ENCODE data around the gene BOD1L1.
"Not testable (repeated sequence)": the region's sequence is repeated elsewhere in the genome, so short reads cannot be mapped to it uniquely, and the experiment has no call there.

The BOD1L1 gene

GRCh38 chr4:13618212-13618806 lies 9.2 kb downstream of the BOD1L1 start:
- no peak for DNase-seq

DNA sequence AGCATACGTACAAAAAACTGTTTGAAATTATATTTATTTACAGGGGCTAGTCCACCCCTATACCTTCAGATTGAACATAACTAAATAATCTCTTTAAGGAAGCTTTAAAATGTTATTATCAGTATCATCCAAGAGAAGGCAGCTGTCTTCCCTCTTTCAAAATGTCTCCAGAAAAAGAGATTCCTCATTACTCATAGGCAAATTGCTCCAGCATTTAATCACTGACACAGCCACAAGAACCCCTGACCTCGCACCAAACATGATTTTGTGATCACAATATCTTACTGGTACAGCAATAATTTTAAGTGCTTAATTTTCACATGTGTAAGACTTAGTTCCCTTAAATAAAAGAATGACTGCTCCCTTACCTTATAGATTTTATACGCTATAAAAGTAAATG lies 9.7 kb downstream of the BOD1L1 start:
- no peak for DNase-seq

DNA sequence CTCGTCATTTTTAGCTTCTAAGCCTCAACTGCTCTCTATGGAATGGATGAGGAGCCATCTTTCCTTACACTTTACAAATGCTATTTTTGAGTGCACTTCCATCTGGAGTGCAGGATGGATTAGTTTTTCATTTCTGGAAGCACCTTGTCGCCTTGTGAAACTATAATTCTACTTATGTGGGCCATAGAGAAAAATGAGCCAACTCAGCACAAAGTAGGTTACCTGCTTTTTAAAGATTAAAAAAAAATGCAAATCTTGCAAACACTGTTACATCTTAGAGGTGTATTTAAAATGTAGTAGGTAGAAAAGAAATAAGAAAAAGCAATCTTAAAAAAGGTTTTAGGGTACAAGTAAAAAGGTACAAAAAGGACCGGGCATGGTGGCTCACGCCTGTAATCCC lies 10.9 kb downstream of the BOD1L1 start:
- DNase-seq, result no peak

DNA sequence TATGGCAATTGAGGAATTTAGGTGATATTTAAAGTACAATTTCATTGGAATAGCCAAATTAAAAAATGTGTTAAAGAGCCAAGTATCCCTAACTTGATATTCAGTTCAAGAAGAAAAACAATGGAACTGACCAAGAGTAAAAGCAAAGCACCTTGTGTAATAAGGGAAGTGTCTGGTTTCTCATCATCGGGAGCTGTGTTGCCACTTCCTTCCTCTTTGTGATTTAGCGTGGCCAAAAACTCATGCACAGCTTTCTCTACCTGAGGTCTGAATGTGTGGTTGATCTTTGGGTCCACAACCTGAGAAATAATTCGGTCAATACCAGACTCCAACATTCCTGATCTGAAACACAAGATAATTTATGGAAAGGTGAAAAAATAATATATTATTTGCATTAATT lies 12.4 kb downstream of the BOD1L1 start:
- DNase-seq, result no peak

- no peak for DNase-seq
These were observed 15.0 kb downstream of the BOD1L1 start for GRCh38 chr4:13612569-13612968.

DNA sequence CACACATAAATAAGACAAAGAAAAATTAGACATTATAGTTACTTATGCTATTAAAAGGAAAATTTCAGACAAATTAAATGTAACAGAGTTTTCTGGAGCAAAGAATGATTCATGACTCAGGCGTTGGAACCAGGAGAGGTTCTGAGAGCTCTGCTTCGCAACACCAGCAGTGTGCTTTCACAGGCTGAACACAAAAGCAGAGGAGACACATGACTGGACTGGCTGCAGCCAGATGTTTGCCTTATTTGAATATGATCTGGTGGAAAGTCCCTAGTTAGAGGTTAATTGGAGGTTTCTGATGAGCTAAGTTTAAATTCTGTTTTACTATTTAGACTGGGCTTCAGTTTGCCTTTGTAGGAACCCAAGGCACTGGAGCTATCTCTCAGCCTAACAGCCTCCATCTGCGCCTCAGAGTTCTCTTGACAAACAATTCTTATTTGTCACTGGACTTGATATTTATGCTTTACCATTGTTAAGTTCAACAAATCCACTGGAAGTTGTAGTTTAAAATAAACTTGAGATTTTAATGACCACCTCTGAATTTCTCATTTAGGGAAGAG lies 16.2 kb downstream of the BOD1L1 start:
- DNase-seq, result no peak

- no peak for DNase-seq
These were observed 22.2 kb downstream of the BOD1L1 start for GRCh38 chr4:13605330-13605729.

DNA sequence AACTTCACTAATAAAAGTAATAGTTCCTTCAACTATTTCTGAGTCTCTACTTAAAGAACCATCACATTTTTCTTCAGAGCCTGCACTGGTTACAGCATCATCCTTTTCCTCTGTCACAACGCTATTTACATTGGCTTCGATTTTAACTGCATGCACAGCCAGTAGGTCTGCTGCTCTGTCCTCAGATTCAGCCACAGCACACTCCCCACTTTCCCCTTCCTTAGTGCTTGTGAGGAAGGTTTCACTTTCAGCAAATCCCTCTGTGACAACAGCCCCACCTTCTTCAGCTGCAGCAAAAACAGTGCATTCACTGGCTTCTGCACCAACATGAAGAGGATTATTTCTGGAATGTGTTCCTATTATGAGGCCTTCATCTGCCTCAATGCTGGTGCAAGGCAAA lies 25.7 kb downstream of the BOD1L1 start:
- DNase-seq, result no peak

DNA sequence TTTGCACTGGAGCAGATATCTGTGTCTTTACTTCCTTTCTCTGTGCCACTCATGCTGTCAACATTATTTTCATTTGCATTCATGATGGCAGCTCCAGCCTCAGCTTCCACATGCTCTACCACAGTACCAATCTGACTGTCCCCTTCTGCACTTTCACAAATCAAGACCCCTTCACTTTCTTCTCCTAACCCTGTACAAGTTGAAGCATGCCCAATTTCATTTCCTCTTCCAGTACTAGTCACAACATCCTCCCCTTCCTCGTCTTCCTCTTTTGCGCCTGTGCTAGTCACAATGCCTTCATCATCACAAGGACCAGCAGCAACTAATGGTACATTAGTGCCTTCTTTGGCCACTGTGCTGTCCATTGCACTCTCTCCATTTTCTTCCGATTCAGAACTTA lies 26.5 kb downstream of the BOD1L1 start:
- DNase-seq, result no peak

GRCh38 chr4:13599159-13599558 lies 28.4 kb downstream of the BOD1L1 start:
- no peak for DNase-seq

- no peak for DNase-seq
These were observed 29.9 kb downstream of the BOD1L1 start for GRCh38 chr4:13597604-13598003.

- DNase-seq, result no peak
These were observed 30.4 kb downstream of the BOD1L1 start for GRCh38 chr4:13597141-13597540.

DNA sequence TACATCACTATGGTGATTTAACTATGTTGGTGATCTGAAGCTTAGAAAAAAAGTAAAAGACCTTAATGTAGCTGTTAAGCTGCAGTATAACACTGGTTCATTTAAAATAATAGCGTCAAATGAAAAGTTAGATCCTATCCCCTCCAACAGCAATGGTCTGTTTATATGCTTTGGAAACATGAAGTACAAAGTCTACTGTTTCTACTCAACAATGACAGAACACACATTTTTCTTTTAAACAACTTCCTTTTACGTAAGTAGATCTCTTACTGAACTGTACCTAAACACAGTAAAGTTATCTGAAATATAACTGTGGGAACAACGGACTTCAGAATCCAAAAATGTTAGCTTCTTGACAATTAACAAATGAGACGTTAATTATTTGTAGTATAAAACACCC lies 35.3 kb downstream of the BOD1L1 start:
- no peak for DNase-seq

GRCh38 chr4:13590766-13591165 lies 36.8 kb downstream of the BOD1L1 start:
- no peak for DNase-seq

GRCh38 chr4:13588954-13589353 lies 38.6 kb downstream of the BOD1L1 start:
- DNase-seq, result no peak

- DNase-seq, result no peak
These were observed 43.0 kb downstream of the BOD1L1 start for GRCh38 chr4:13584481-13584880.

DNA sequence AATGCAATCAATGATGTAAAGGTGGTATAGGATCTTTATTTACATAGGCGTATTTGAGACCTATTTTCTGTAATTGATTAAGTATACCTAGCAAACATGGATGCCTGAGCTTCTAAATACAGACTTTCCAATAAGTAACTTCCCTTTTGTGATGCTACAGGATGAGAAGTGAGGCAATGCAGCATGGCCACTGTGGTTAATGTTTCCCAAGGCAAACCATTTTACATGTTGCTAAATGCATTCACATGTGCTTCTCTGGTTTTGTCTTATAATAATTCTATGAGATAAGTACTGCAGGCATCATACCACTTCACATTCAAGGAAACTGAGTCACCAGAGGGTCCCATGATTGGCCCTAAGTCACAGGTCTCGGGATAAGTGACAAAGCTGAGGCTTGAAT lies 47.5 kb downstream of the BOD1L1 start:
- DNase-seq, result no peak

DNA sequence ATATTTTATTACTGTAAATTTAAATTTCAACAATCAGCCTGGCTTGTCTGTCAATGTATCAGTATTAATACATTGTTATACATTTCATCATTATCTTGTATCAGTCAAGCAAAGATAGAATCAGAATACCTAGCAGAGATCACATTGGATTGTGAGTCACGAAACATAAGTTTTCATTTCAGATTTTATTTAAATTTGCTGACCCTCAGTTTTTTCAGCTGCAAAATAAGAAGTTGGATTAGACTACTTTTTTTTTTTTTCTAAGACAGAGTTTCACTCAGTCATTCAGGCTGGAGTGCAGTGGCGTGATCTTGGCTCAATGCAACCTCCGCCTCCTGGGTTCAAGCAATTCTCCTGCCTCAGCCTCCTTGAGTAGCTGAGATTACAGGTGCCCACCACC lies 49.9 kb downstream of the BOD1L1 start:
- DNase-seq, result no peak

- DNase-seq, result no peak
These were observed 56.6 kb downstream of the BOD1L1 start for GRCh38 chr4:13570916-13571315.

- DNase-seq, result no peak
These were observed 60.4 kb downstream of the BOD1L1 start for GRCh38 chr4:13567125-13567524.

DNA sequence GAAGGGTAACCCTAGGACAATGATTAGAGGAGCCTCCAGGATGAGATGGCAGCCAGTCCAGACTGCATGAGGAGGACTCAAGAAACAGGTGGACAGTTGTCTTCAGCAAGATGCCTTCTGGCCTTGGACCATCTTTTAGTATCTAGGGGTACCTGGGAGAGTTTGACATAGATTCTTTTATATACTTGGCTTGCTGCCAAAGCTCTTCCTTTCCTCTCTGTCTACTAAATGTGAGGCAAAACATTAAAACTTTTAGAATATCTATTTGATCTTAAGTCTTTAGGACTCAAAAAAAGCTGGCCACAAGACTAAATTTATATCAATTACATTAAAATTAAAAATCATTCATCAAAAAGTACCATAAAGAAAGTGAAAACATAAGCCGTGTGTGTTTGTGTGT lies 64.6 kb downstream of the BOD1L1 start:
- DNase-seq, result no peak

DNA sequence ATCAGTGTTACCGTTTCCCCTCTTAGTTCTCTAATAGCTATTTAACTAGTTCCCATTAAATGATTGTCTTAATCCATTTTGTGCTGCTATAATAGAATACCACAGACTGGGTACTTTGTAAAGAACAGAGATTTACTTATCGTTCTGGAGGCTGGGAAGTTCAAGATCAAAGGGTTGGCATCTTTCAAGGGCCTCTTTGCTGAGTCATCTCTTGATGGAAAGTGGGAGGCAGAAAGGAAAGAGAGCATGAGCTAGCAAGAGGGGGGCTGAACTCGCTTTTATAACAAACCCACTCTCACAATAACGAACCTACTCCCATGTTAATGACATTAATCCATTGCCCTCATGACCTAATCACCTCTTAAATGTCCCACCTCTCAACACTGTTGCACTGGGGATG lies 65.9 kb downstream of the BOD1L1 start:
- no peak for DNase-seq

DNA sequence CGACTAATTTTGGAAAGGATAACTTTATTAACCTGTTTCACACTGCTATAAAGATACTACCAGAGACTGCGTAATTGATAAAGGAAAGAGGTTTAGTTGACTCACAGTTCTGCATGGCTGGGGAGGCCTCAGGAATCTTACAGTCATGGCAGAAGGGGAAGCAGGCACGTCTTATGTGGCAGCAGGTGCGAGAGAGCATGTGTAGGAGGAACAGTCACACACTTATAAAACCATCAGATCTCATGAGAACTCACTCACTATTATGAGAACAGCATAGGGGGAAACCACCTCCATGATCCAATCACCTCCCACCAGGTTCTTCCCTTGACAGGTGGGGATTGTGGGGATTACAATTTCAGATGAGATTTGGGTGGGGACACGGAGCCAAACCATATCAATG lies 67.4 kb downstream of the BOD1L1 start:
- DNase-seq, result not testable (repeated sequence)

DNA sequence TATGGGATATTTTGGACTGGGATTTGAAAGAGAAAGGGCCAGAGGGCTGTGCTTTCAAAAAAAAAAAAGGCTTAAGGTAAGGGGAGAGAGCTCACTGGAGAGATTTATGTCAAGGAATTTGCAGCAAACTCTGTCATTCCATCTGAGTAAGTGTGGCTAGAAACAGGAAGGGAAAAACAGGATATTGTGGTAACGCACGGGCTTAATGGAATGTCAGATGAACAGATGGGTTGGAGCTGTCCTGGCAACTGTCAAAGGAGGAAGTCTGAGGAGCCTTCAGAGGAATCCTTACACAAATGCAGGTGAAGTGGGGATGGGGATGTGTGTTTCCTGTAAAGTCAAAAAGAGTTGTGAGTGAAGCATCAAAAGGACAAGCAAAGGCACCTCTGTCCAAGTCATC lies 68.1 kb downstream of the BOD1L1 start:
- DNase-seq, result no peak

GRCh38 chr4:13558881-13559280 lies 68.6 kb downstream of the BOD1L1 start:
- no peak for DNase-seq

DNA sequence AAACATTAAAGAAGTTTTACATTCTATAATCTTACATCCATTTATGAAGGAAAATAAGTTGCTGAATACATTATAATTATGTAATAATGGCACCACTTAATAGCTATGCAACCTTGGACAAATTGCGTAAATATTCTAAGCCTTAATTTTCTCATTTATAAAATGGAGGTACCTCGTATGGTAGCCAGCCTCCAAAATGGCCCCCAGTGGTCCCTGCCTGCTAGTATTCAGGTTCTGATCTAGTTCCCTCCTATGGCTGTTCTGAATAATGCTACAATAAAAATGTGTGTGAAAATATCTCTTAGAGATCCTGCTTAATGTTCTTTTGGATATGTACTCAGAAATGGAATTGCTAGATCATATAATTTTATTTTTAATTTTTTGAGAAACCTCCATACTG lies 72.2 kb downstream of the BOD1L1 start:
- no peak for DNase-seq

Measured in SHP77 treated with DMSO at 0.1 percent for 48 hours (cell line).